ENCODE data around the gene NNT.

GRCh38 chr5:43700601-43701000 is 97.6 kb downstream of the NNT start:
- TF ChIP-seq CTCF (IDR thresholded peaks at IDR 0.05) (no peak), POLR2A (IDR thresholded peaks at IDR 0.05) (no peak)
